ENCODE measurements around the gene SLC13A3. TPM values are rescaled to one million over a fixed set of nuclear protein-coding genes. Genes with fewer than 3 reads are reported as not detected.

The SLC13A3 gene
- total and polyA plus RNA-seq, 2 donors (not counting 3 experiments of a cell fraction or from before 2014, with no cell fraction given), result 0.11 to 0.40 TPM

GRCh38 chr20:46548688-46549087 is 102.6 kb downstream of the SLC13A3 start:
- H3K36me3 ChIP-seq (ENCODE audit: control insufficient read depth in 2 of 2, extremely low read depth in 1 of 2, insufficient read depth in 2 of 2, low read length in 2 of 2), result no peaks in the 10 kb centered on the region
- no peak overlapping the region for H3K27ac ChIP-seq (ENCODE audit: insufficient read depth, low read depth, low read length)
- no peaks in the 10 kb centered on the region for H3K9me1 ChIP-seq (replicated peaks; ENCODE audit: control insufficient read depth, extremely low read depth, insufficient read depth, low read length)
- FAIRE-seq, result no peak
- no peak for DNase-seq (ENCODE audit: low read depth, low spot score)
- no TSS peak for BruUV-seq (replicated peaks)
- CTCF ChIA-PET, result no interaction called here
- H3K4me1 ChIP-seq (ENCODE audit: control insufficient read depth, extremely low read depth, insufficient read depth, low read length), result no peaks in the 10 kb centered on the region
- no peak overlapping the region for H3K9ac ChIP-seq (replicated peaks; ENCODE audit: extremely low read depth, insufficient read depth, low read length)
- H2AFZ ChIP-seq (ENCODE audit: low read depth, low read length), result no peak overlapping the region
- no peak overlapping the region for H3K4me2 ChIP-seq (ENCODE audit: insufficient read depth, low read length)
- no peak for TF ChIP-seq EZH2 (IDR thresholded peaks at IDR 0.05; ENCODE audit: borderline replicate concordance, low read depth, low read length, severe bottlenecking)
- TF ChIP-seq POLR2A (IDR thresholded peaks at IDR 0.05; ENCODE audit: low read depth, low read length), result no peak
- no peak for TF ChIP-seq FOS (IDR thresholded peaks at IDR 0.05; ENCODE audit: borderline replicate concordance, insufficient read depth, low read length)
- no peak for TF ChIP-seq MYC (IDR thresholded peaks at IDR 0.05; ENCODE audit: low read depth, low read length)
- TF ChIP-seq CTCF (IDR thresholded peaks at IDR 0.05; ENCODE audit: extremely low read depth in 1 of 2, insufficient read depth in 1 of 2, low read depth in 1 of 2, low read length in 2 of 2), result no peak
- no peak for TF ChIP-seq MAX (IDR thresholded peaks at IDR 0.05; ENCODE audit: insufficient read depth, insufficient read length)
- TF ChIP-seq GATA2 (IDR thresholded peaks at IDR 0.05; ENCODE audit: insufficient read depth, insufficient read length, low read depth, low read length), result no peak
- TF ChIP-seq POLR2AphosphoS5 (IDR thresholded peaks at IDR 0.05; ENCODE audit: insufficient read depth, low read depth, low read length), result no peak
- TF ChIP-seq JUN (IDR thresholded peaks at IDR 0.05; ENCODE audit: borderline replicate concordance, insufficient read depth, insufficient read length, low read depth), result no peak
- intact Hi-C loops (cut with micrococcal nuclease) (no loop called here), dilution Hi-C loops (cut with MboI; ENCODE audit: extremely low pct_ligation_motif_present, low sequenced_read_pairs) (no loop called here)
- no peak overlapping the region for H3K4me3 ChIP-seq (replicated peaks in 1 of 3; ENCODE audit: insufficient read depth in 1 of 3, low read depth in 1 of 3, low read length in 3 of 3)
- no peaks in the 10 kb centered on the region for H3K79me2 ChIP-seq (ENCODE audit: control insufficient read depth, insufficient read depth, low read length)
- no peaks in the 10 kb centered on the region for H3K27me3 ChIP-seq (ENCODE audit: control insufficient read depth in 2 of 2, insufficient read depth in 2 of 2, low read length in 2 of 2)
- no peaks in the 10 kb centered on the region for H4K20me1 ChIP-seq (replicated peaks; ENCODE audit: control insufficient read depth, extremely low read depth, insufficient read depth, low read length)
- H3K9me3 ChIP-seq (replicated peaks; ENCODE audit: control insufficient read depth, insufficient read depth, low read length), result no peaks in the 10 kb centered on the region
- POLR2A ChIA-PET, result no interaction called here
